H1 (cell line): ENCODE measurements around the gene ASAP2. TPM values are rescaled to one million over a fixed set of nuclear protein-coding genes. Genes with fewer than 3 reads are reported as not detected.

Experiments used
- CTCF ChIA-PET: fragments of 300-600 bp; sonication (Branson Sonifier 250); formaldehyde crosslinking; loops from one replicate; lab custom pipeline; 2021; ENCODE audit not compliant: partially characterized antibody; lab: Charles Lee
- POLR2A ChIA-PET: fragments of 300-600 bp; sonication (Branson Sonifier 250); formaldehyde crosslinking; loops from one replicate; lab custom pipeline; 2021; ENCODE audit warnings: inconsistent platforms; ENCODE audit not compliant: partially characterized antibody; lab: Charles Lee
- DNase-seq, 2 experiments: peaks; one replicate each; pipeline versions ENCODE4 v3.0.0 to v3.0.0-alpha.2; 2010 to 2022; ENCODE audit warnings: low spot score in 2 of 2, low read depth in 1 of 2, mixed read lengths in 1 of 2
- FAIRE-seq: peaks from 2 replicates; lab custom pipeline; 2011; peaks lifted over from hg19 to GRCh38; lab: Jason Lieb, UNC
- H2AFZ ChIP-seq: 2 replicates; pipeline ENCODE4 v1.8.1; 2012; ENCODE audit warnings: low read length, inconsistent platforms
- H2AK5ac ChIP-seq: 2 replicates; pipeline ENCODE4 v1.6.1; 2013; ENCODE audit warnings: low read depth, low read length
- H2BK120ac ChIP-seq: replicated peaks from 2 replicates; pipeline ENCODE3; 2013; ENCODE audit warnings: low read depth, low read length, inconsistent platforms
- H2BK12ac ChIP-seq: 2 replicates; pipeline ENCODE4 v1.6.1; 2013; ENCODE audit warnings: low read depth, low read length
- H2BK15ac ChIP-seq: 2 replicates; pipeline ENCODE4 v1.6.1; 2013; ENCODE audit warnings: low read length
- H2BK20ac ChIP-seq: 2 replicates; pipeline ENCODE4 v1.6.1; 2013; ENCODE audit warnings: low read length
- H2BK5ac ChIP-seq: 2 replicates; pipeline ENCODE4 v1.6.1; 2013; ENCODE audit warnings: low read depth, low read length
- H3K14ac ChIP-seq: 2 replicates; pipeline ENCODE4 v1.6.1; 2013; ENCODE audit warnings: inconsistent platforms; ENCODE audit not compliant: insufficient read length
- H3K18ac ChIP-seq: 2 replicates; pipeline ENCODE4 v1.6.1; 2013; ENCODE audit warnings: low read length; ENCODE audit errors: extremely low read depth
- H3K23ac ChIP-seq: 2 replicates; pipeline ENCODE4 v1.6.1; 2013; ENCODE audit warnings: inconsistent platforms; ENCODE audit not compliant: insufficient read length
- H3K23me2 ChIP-seq: 2 replicates; pipeline ENCODE4 v1.6.1; 2013; ENCODE audit warnings: low read depth, low read length
- H3K27ac ChIP-seq: 2 replicates; pipeline ENCODE4 v1.6.1; 2011; ENCODE audit warnings: low read depth, low read length, inconsistent platforms
- H3K27me3 ChIP-seq, 4 experiments: replicated peaks in 1 of 4; 1 replicate in 1 of 4; 2 replicates in 3 of 4; pipeline versions ENCODE4 v1.6.1 to v1.8.1; 2011 to 2013; ENCODE audit warnings: low read length in 3 of 4, mild to moderate bottlenecking in 3 of 4, inconsistent platforms in 2 of 4, mixed read lengths in 2 of 4, moderate library complexity in 1 of 4; ENCODE audit not compliant: control insufficient read depth in 3 of 4, insufficient read depth in 3 of 4; ENCODE audit errors: extremely low read depth in 1 of 4
- H3K36me3 ChIP-seq, 4 experiments: 2 replicates each; pipeline versions ENCODE4 v1.6.1 to v1.8.1; 2011 to 2013; ENCODE audit warnings: mild to moderate bottlenecking in 4 of 4, low read length in 3 of 4, moderate library complexity in 2 of 4, control low read depth in 1 of 4, inconsistent platforms in 1 of 4; ENCODE audit not compliant: insufficient read depth in 4 of 4, control insufficient read depth in 2 of 4
- H3K4ac ChIP-seq: replicated peaks from 2 replicates; pipeline ENCODE3; 2013; ENCODE audit warnings: low read length, low read depth, mixed read lengths, inconsistent platforms; ENCODE audit not compliant: insufficient read length
- H3K4me1 ChIP-seq, 4 experiments: replicated peaks in 1 of 4; 1 replicate in 1 of 4; 2 replicates in 3 of 4; pipeline versions ENCODE4 v1.6.1 to v1.8.1; 2011 to 2013; ENCODE audit warnings: low read length in 3 of 4, inconsistent platforms in 2 of 4, mixed read lengths in 1 of 4; ENCODE audit not compliant: insufficient read depth in 4 of 4, control insufficient read depth in 3 of 4
- H3K4me2 ChIP-seq, 2 experiments: 2 replicates each; pipeline versions ENCODE4 v1.6.1 to v1.8.1; 2011 to 2013; ENCODE audit warnings: low read depth in 2 of 2, low read length in 2 of 2, control low read depth in 1 of 2, inconsistent platforms in 1 of 2, mild to moderate bottlenecking in 1 of 2; ENCODE audit not compliant: insufficient read depth in 1 of 2
- H3K4me3 ChIP-seq, 4 experiments: fragments of 200-600, 300-600 bp in 1 of 4; sonication (generic), shearing (Covaris generic), sonication (Bioruptor Twin) in 1 of 4; 2 replicates each; pipeline versions ENCODE4 v1.5.1 to v1.8.1; 2011 to 2016; ENCODE audit warnings: low read length in 4 of 4, low read depth in 3 of 4, control low read depth in 2 of 4, inconsistent platforms in 2 of 4, mild to moderate bottlenecking in 2 of 4, mixed read lengths in 1 of 4, moderate library complexity in 1 of 4; ENCODE audit not compliant: insufficient read depth in 2 of 4; ENCODE audit errors: extremely low read depth in 1 of 4
- H3K56ac ChIP-seq: replicated peaks from 2 replicates; pipeline ENCODE3; 2013; ENCODE audit warnings: low read depth, mild to moderate bottlenecking, mixed read lengths, low read length, inconsistent platforms; ENCODE audit not compliant: insufficient read length
- H3K79me1 ChIP-seq: 2 replicates; pipeline ENCODE4 v1.6.1; 2013; ENCODE audit warnings: low read depth, low read length, control low read depth
- H3K79me2 ChIP-seq, 2 experiments: 2 replicates each; pipeline versions ENCODE4 v1.6.1 to v1.8.1; 2012 to 2013; ENCODE audit warnings: low read length in 2 of 2, mild to moderate bottlenecking in 2 of 2, inconsistent platforms in 1 of 2; ENCODE audit not compliant: insufficient read depth in 2 of 2, control insufficient read depth in 1 of 2
- H3K9ac ChIP-seq, 4 experiments: replicated peaks in 1 of 4; 1 replicate in 1 of 4; 2 replicates in 3 of 4; pipeline versions ENCODE4 v1.6.1 to v1.8.1; 2011 to 2013; ENCODE audit warnings: low read depth in 3 of 4, low read length in 3 of 4, control low read depth in 2 of 4, mild to moderate bottlenecking in 2 of 4, moderate library complexity in 2 of 4, inconsistent platforms in 1 of 4; ENCODE audit errors: extremely low read depth in 1 of 4
- H3K9me3 ChIP-seq, 2 experiments: 2 replicates each; pipeline versions ENCODE4 v1.6.1 to v1.8.1; 2012 to 2013; ENCODE audit warnings: mild to moderate bottlenecking in 2 of 2, moderate library complexity in 2 of 2, control low read depth in 1 of 2, inconsistent platforms in 1 of 2, low read depth in 1 of 2, low read length in 1 of 2, mixed read lengths in 1 of 2; ENCODE audit not compliant: insufficient read depth in 2 of 2
- H4K20me1 ChIP-seq, 2 experiments: replicated peaks in 1 of 2; 2 replicates each; pipeline versions ENCODE3 to v1.8.1; 2011 to 2013; ENCODE audit warnings: inconsistent platforms in 2 of 2, low read length in 2 of 2, mild to moderate bottlenecking in 1 of 2; ENCODE audit not compliant: insufficient read depth in 2 of 2, control insufficient read depth in 1 of 2
- H4K5ac ChIP-seq: 2 replicates; pipeline ENCODE4 v1.6.1; 2013; ENCODE audit warnings: low read length, low read depth, mixed read lengths, inconsistent platforms; ENCODE audit not compliant: insufficient read length
- H4K8ac ChIP-seq: 2 replicates; pipeline ENCODE4 v1.8.0; 2013; ENCODE audit warnings: mild to moderate bottlenecking, moderate library complexity, low read length, inconsistent platforms; ENCODE audit not compliant: insufficient read depth; ENCODE audit errors: extremely low read depth
- H4K91ac ChIP-seq: replicated peaks from 2 replicates; pipeline ENCODE3; 2013; ENCODE audit warnings: low read length, mixed read lengths, inconsistent platforms; ENCODE audit not compliant: insufficient read length
- ATF2 ChIP-seq: IDR thresholded peaks from 2 replicates; pipeline ENCODE4 v1.6.1; 2012; ENCODE audit warnings: low read length, inconsistent platforms
- CEBPB ChIP-seq: IDR thresholded peaks from 2 replicates; pipeline ENCODE4 v1.6.1; 2012; ENCODE audit warnings: low read depth, low read length
- CHD2 ChIP-seq: IDR thresholded peaks from 2 replicates; pipeline ENCODE4 v1.6.1; 2012; ENCODE audit warnings: low read length, improper control_type of control experiment
- CREB1 ChIP-seq: IDR thresholded peaks from 2 replicates; pipeline ENCODE4 v1.6.1; 2012; ENCODE audit warnings: inconsistent platforms
- JUN ChIP-seq: IDR thresholded peaks from 2 replicates; pipeline ENCODE4 v1.6.1; 2011; ENCODE audit warnings: low read depth, mild to moderate bottlenecking, improper control_type of control experiment, low read length
- KDM1A ChIP-seq: fragments of 200-600, 300-600 bp; sonication (generic); IDR thresholded peaks from 2 replicates; pipeline ENCODE4 v1.7.1; 2016; ENCODE audit warnings: mild to moderate bottlenecking, low read length, borderline replicate concordance
- KDM5A ChIP-seq: fragments of 200-600 bp; IDR thresholded peaks from 2 replicates; pipeline ENCODE4 v1.7.1; 2012; ENCODE audit warnings: mild to moderate bottlenecking, low read length, inconsistent platforms, mixed read lengths
- NRF1 ChIP-seq: IDR thresholded peaks from 2 replicates; pipeline ENCODE4 v1.6.1; 2011; ENCODE audit warnings: mild to moderate bottlenecking, low read depth, low read length, improper control_type of control experiment
- POLR2A ChIP-seq, 2 experiments: IDR thresholded peaks; 1 replicate in 1 of 2; 2 replicates in 1 of 2; pipeline ENCODE4 v1.6.1; 2011; ENCODE audit warnings: low read depth in 2 of 2, low read length in 2 of 2, mild to moderate bottlenecking in 2 of 2; ENCODE audit errors: control extremely low read depth in 1 of 2
- RFX5 ChIP-seq: IDR thresholded peaks from 2 replicates; pipeline ENCODE4 v1.6.1; 2011; ENCODE audit warnings: low read depth, low read length, improper control_type of control experiment, borderline replicate concordance
- SP4 ChIP-seq: IDR thresholded peaks from 2 replicates; pipeline ENCODE4 v1.6.1; 2012; ENCODE audit warnings: low read length, inconsistent platforms
- WGBS, 2 experiments: shearing (Covaris generic) in 1 of 2; methylation state at CpG; one replicate each; pipeline versions ENCODE4 v1.1.6 to v1.1.7; 2013 to 2015; ENCODE audit warnings: low lambda C conversion rate in 2 of 2, mixed read lengths in 2 of 2, inconsistent platforms in 1 of 2, low coverage in 1 of 2, missing lambda C conversion rate in 1 of 2; ENCODE audit not compliant: insufficient replicate concordance in 2 of 2, insufficient coverage in 1 of 2, insufficient read length in 1 of 2; ENCODE audit errors: extremely low coverage in 1 of 2, missing lambda C conversion rate in 1 of 2; 5-methylcytosine and 5-hydroxymethylcytosine counted together
- polyA plus RNA-seq, 7 experiments: library from polyadenylated mRNA; depleted of rRNA in 3 of 7; stranded (reverse) in 5 of 7; unstranded in 2 of 7; fragments of >200 nt in 5 of 7; fragments of 200-250 nt in 2 of 7; gene quantifications; 1 replicate in 5 of 7; 2 replicates in 1 of 7; 4 replicates in 1 of 7; pipeline versions ENCODE4 v1.2.1 to v1.2.3, GENCODE V29; 2011 to 2013; ENCODE audit warnings: missing spikeins in 2 of 7, mixed read lengths in 2 of 7
- total RNA-seq: library from RNA; stranded (reverse); fragmentation: NEBNext Ultra II Directional; extraction: Animal tissue kit (Norgen Biotek cat#: 25700); gene quantifications from 2 replicates; pipeline ENCODE4 v1.2.1, GENCODE V29; 2021

The ASAP2 gene
- total and polyA plus RNA-seq, 2 of the 8 experiments (the other 6 are each of a cell fraction or from before 2014, with no cell fraction given), result 10.2 to 18.7 TPM

GRCh38 chr2:9354318-9354717 lies 147.7 kb downstream of the ASAP2 start:
- H4K8ac ChIP-seq, result no peak overlapping the region
- no peak overlapping the region for H3K56ac ChIP-seq
- H4K20me1 ChIP-seq, result no peaks in the 10 kb centered on the region
- H3K23ac ChIP-seq, result no peak overlapping the region
- H4K5ac ChIP-seq, result no peak overlapping the region
- no peaks in the 10 kb centered on the region for H3K9me3 ChIP-seq
- no peaks in the 10 kb centered on the region for H3K79me2 ChIP-seq
- H3K23me2 ChIP-seq, result no peaks in the 10 kb centered on the region
- H3K4me1 ChIP-seq, result peaks cover 2 to 14% (median 7%) of the 10 kb centered on the region in 4 experiments; a peak in 6 of 7 replicates
- no peaks in the 10 kb centered on the region for H3K79me1 ChIP-seq
- peaks cover 0 to 7% (median 2%) of the 10 kb centered on the region in 4 experiments; a peak in 3 of 8 replicates for H3K36me3 ChIP-seq
- DNase-seq, result no peak
- no peak overlapping the region for H2BK20ac ChIP-seq
- no peak overlapping the region for H2BK120ac ChIP-seq
- POLR2A ChIA-PET, result no interaction called here
- CTCF ChIA-PET, result interaction anchor here (0.5 to 2.8 kb wide), 5 partner anchors 9 to 217 kb away, joined by 3 to 6 read pairs (median 3); no protein-coding TSS in a partner anchor
- no peak overlapping the region for H2AK5ac ChIP-seq
- no peak overlapping the region for H3K14ac ChIP-seq
- no peak overlapping the region for H3K4me3 ChIP-seq
- no peak overlapping the region for H3K18ac ChIP-seq
- H2AFZ ChIP-seq, result no peak overlapping the region
- no peak overlapping the region for H2BK5ac ChIP-seq
- no peak overlapping the region for H3K4me2 ChIP-seq
- TF ChIP-seq POLR2A (IDR thresholded peaks at IDR 0.05; ENCODE audit: control extremely low read depth in 1 of 2, low read depth in 2 of 2, low read length in 2 of 2) (no peak), SP4 (no peak), CEBPB (no peak), KDM1A (no peak), ATF2 (no peak), KDM5A (no peak), CHD2 (no peak), NRF1 (no peak), JUN (no peak), RFX5 (no peak), CREB1 (no peak)
- TF ChIP-seq, all 59 proteins: peak for 0
- FAIRE-seq, result no peak
- Histone ChIP-seq H3K27me3 (no peaks in the 10 kb centered on the region), H2BK15ac (no peak overlapping the region), H3K9ac (no peak overlapping the region), H3K27ac (no peak overlapping the region), H3K4ac (no peak overlapping the region), H4K91ac (no peak overlapping the region), H2BK12ac (no peak overlapping the region)
- WGBS, 2 experiments, result 93% methylated on average over 11 of the region's 12 CpGs; no CpG with 5 or more reads in 1 of the 2 experiments
